Iris pigment epithelial cell (primary cell): ENCODE measurements around the gene MCC.
"Not testable (repeated sequence)": the region's sequence is repeated elsewhere in the genome, so short reads cannot be mapped to it uniquely, and the experiment has no call there.

Experiments used
- DNase-seq: peaks from one replicate; pipeline ENCODE4 v3.0.0-alpha.2; 2011; ENCODE audit warnings: low read depth

MCC gene

DNA sequence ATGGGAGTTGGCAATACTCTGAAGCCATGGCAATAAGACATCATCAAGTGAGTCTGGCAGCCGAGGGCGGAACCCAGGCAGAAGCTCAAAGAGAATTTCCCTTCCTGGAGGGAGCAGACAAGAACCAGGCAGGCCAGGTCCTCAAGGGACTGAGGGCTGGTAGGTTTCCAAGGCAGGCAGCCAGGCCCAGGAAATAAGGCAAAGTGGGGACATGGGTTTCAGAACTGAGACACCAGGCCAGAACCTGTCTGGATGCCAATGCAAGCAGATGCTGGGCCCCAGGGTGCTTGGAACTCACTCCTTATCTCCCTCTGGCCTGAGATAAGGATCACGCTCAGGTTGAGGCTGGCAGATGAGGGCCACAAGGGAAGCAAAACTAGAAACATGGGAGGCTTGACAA is 62.3 kb downstream of the MCC start:
- DNase-seq, result no peak

DNA sequence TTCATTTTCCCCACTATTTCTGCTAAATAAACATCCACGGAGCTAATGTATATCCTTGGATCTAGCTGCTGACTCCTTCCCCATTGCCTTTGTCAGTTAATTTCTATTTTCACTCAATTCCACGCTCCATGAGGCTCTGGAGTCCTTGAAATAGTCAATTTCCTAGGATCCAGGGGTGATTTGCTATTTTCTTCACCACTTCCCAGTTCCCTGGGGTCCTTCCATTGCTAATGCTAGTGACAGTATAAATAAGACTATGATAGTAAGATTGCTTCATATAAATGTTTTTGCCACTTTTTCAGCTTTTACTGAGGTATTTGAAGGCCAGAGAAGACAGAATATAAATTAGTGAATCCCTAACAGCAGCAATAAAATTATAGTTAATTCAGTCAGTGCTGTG is 66.6 kb downstream of the MCC start:
- DNase-seq, result no peak

DNA sequence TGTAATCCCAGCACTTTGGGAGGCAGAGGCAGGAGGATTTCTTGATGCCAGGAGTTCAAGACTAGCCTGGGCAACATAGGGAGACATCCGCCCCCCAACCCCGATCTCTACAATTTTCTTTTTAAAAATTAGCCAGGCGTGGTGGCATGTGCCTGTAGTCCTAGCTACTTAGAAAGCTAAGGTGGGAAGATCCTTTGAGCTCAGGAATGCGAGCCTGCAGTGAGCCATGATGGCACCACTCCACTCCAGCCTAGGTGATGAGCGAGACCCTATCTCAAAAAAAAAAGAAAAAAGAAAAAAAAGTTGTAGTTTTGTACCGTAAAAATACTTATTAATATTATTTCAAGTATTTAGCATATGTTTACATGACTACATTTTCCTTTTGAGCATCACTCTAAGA is 82.7 kb downstream of the MCC start:
- no peak for DNase-seq

DNA sequence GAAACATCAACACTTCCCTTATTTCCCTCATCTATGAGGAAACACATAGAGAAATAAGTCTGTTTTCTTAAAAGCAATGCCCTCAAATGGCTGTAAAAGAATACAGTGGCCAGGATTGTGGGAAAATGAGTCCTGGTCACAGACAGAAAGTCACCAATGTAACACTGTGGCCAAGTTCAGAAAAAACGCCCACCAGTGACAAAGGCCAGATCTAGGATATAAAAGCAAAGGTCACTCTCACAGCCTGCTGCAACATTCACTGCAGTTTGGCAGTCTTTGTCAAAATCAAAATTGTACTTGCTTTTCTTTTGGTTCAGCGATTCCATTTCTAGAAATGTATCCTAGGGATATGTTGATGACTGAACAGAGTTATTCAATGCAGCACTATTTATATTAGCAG is 84.0 kb downstream of the MCC start:
- no peak for DNase-seq

DNA sequence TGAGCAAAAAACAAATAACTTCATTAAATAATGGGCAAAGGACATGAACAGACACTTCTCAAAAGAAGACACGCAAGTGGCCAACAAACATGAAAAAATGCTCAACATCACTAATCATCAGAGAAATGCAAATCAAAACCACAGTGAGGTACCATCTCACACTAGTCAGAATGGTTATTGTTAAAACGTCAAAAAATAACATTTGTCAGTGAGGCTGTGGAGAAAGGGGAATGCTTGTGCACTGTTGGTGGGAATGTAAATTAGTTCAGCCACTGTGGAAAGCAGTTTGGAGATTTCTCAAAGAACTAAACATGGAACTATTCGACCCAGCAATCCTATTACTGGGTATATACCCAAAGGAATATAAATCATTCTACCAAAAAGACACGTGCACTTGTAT is 90.3 kb downstream of the MCC start:
- DNase-seq, result not testable (repeated sequence)

DNA sequence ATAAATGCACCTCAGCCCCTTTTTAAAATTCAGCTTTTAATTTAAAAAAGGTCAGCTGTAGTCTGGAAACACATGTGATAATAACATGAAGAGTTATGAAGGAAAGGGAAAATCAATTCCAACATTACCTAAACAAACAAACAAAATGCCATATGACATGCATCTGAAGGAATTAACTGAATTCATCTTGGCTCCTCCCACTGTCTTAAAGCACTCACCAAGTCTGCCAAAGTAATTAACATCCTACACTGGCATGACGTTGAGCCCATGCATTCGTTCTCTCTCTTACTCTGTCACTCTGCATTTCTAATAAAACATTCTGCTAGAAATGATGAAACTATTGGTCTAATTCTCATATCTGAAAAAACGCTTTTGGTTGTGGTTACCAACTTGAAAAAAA is 91.2 kb downstream of the MCC start:
- DNase-seq, result no peak

DNA sequence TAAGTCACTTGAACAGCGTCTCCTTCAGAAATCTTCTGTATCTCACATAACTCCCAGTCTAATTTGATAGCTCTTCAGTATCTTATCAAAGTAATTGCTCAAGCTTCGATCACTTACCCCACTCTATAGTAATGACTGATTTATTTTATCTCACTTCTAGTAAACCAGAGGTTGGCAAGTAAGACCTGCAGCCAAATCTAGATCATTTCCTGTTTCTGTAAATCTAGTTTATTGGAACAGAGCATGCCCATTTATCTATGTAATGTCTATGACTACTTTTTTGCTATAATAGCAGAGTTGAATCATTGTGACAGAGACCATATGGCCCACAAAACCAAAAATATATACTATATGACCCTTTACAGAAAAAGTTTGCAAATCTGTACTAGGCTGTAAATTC is 93.6 kb downstream of the MCC start:
- DNase-seq, result no peak

DNA sequence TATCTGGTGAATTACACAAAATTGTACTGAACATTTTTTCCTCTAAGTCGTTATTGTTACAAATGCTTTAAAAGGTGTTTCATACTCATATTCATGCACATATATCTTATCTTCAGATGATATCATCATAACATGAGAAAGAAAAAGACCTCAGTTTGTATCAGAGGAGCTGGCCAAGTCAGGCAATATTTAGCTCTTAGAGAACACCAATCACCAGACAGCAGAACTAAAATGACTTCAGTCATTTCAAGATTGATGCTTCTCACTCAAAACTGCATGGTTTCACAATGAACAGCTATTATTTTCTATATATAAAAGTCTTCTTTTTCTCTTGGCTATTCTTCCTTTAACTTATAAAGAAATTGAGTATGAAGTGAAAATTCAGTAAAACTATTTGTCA is 98.0 kb downstream of the MCC start:
- no peak for DNase-seq

DNA sequence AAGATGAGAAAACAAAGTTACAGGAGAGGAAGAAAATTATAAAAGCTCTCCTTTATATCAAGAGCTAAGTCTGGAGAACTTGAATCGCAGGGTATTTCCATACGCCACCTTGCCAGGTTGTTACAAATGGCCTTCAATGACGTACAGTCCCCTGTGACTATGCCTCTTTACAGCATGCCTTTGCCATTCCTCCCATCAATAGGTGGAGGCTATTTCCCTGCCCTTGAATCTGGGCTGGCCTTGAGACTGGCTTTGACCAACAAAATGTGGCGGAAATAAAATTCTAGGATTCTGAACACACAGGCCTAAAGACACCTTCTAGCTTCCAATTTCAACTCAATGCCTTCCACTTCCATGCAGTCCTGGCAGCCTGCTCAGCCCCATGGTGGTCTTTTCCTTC is 99.1 kb downstream of the MCC start:
- DNase-seq, result no peak

DNA sequence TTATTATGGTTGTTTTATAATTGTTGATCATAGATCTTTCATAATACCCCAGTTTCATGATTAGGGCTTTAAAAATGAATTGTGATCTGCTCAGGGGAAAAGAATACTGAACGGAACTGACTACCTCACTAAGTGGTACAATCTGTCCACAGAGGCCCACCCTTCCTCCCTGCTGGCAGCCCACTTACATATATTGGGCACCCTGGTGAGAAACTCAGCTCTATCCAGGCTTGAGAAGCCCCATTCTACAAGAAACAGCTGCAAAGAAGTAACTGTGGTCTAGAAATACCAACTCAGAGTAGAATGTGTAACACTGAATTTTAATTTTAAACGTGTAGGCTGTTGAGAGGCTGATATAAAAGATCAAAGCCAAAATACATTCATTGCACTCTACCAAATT is 100.4 kb downstream of the MCC start:
- no peak for DNase-seq

DNA sequence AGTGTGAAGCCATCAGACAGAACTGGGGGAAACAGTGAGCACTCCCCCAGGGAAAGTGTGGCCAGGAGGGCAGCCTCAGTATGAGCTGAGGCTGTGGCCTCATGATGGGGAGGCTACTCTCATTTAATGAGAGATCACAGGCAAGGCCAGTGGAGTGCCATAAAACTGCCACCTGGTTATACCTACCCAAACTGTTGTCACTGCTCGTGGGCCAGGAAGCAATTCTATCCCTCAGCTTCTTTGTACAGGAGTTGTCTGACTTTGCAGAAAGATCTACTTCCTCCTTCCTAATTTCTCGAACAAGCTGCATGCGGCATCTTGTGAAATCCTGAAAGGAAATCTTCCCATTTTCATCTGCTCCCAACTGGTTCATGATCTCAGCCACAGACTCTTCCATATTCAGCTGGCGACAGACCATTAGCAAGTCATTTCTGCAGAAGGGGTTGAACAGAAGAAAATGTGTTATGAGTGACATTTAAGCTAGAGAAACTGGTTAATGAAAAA is 103.4 kb downstream of the MCC start:
- DNase-seq, result no peak

DNA sequence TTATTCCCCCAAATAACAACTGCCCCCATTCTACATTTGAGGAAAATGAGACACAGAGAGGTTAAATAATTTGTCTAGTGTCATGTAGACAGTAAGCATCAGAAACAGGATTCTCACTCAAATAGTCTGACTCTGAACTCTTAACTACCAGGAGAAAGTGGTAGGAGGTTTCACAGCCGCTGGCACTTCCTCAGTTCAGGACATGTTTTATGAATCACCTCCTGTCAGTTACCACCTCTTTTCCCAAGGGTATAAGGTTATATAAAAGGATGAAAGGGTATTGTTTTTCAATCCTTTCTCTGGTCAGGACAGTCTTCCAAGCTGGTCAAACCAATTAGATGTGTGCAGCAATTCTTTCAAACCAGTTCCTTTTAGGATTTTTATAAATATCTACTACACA is 105.5 kb downstream of the MCC start:
- peak; percentile 11 for DNase-seq

DNA sequence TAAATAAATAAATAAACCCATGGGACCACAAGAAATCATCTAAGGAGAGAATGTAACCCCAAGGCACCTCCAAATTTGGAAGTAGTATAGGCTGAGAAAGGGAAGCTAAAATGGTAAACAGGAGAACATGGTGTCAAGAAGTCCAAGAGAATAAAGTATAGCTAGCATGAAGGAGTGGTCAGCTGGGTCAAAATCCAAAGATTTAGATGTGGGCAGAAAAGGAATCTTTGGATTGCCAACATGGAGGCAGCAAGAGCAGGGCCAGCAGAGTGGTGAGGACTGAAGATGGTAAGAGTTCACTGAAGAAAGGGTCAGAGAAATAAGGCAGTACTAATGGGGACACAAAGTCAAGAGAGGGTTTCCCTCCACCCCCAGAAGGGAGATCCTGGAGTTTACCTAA is 106.5 kb downstream of the MCC start:
- DNase-seq, result peak; percentile 7

DNA sequence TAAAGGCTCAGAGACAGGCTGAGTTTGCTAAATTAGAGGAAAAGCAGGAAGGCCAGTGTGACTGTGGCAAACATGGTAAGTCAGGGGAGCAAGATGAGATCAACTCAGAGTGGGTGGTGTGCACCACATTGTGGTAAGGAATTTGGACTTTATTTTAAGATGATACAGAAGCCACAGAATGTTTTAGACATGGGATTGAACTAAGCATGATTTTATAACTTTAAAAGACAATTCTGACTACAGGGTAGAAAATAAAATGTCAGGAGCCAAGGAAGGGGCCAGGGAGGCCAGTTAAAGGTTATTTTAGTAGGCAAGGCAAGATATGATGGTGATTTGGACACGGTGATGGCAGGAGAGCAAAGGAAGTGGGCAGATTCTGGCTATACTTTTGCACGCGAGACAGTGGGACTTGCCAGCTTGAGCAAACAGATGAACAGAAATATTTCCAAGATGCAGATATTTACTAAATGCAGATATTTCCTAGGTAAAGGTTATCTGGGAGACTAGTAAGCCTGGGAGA is 107.4 kb downstream of the MCC start:
- no peak for DNase-seq

DNA sequence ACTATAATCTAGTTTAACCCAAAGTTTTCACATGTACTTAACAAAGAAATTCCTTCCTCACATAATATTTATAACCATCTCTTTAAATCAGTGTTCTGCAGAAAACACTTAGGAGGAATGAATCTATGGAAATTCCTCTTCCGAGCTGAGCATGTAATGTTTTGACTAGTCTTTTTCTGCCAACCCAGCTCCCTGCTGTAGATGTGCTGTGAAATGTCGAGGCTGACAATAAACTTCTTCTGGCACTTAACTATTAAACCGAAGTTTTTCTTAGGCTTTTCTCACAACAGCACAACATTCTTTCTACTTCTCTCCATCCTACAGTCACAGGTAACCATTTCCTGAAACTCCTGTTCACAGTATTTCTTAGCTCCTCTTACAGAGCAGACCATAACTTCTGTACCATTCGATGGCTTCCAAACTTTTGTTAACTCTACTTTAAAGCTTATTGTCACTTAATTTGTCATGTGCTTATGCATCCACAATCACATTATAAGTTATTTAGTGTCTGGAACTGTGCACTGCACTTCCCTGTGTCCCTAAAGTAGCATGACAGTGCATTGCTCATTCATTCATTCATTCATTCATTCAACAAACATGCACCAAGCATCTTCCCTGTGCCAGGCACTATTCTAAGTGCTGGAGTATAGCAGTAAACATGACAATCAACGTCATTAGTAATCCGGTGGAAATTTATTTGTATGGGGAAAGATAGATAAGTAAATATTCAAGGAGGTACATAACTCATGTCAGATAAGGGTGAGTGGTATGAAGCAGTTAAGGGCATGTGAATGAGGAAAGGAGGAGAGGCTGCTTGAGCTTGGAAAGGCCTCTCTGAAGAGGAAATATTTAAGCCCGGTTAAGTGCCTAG is 108.1 kb downstream of the MCC start:
- DNase-seq, result peak; percentile 8

DNA sequence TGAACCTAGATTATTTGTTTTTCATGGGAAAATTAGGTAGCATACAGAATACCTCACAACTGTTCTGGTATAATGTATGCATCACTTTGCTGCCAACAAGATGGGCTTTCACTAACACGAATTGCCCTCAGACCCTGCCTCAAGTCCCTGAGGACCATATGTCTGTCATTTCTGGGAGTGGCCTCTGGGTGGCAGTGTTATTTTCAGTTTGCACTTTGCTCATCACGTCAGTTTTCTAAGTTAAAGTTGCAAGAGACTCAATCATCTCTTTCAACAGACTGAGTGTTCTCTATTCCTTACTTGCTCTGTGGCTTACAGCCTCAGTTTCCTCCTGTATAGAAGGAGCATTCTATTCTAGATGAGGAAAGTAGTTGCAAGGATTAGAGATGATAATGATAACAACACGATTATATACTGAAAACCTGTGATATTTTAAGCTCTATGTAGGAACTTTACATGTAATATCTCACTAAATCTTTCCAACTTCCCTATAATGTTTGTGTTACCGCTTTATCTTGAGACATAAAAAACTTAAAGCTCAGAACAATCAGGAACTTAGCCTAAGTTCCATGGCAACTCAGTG is 109.2 kb downstream of the MCC start:
- DNase-seq, result peak; percentile 59

DNA sequence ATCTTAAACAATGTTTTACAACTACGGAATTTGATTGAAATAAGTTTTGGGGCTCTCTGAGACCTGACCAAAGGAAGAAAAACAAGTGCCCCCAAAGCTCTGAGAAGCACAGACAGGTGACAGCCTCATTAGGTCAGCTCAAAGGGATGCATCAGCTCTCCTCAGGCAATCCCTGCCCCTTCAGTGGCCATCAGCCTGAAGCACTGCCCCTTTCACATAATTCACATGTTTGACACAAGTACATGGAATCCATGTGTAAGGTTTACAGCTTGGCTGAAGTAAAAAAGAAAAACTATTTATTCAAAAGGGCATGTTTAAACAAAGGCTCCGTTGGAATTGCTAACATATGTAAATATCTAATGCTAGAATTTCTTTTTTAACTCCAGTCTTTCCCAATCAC is 109.7 kb downstream of the MCC start:
- no peak for DNase-seq

DNA sequence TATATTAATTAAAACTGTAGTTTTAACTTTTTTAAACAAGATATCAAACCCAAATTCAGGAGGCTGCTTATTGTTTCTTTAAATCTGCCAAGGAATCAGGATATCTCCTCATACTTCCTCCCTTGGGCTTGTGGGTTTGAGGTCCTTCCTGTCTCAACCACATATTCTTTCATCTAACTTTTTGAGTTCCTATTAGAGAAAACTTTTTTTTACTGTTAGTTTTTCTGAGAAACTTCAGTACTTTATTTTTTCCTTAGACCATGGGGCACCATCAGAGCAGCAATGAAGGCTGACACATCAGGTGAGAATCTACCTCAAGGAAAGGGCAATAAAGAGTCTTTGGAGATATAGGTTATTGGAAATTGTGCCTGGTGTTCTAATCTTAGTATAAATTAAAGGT is 110.2 kb downstream of the MCC start:
- peak; percentile 12 for DNase-seq

DNA sequence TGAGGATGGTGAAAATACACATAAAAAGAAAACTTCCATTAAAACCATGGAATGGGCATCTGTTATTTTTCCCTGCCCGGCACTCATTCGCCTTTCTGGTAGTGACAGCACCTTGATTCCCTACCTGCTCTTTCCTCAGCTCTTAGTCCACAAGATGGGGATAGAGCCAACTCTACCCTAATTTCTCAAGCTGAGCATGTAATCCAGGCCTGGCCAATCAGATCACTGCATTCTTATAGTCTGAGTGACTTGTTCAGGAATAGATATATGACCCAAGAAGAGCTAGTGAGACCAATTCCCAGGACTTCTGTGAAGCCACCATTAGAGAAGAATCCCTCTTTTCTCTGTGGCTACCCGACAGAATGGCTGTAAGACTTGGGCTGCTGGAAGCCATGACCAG is 111.6 kb downstream of the MCC start:
- DNase-seq, result no peak

DNA sequence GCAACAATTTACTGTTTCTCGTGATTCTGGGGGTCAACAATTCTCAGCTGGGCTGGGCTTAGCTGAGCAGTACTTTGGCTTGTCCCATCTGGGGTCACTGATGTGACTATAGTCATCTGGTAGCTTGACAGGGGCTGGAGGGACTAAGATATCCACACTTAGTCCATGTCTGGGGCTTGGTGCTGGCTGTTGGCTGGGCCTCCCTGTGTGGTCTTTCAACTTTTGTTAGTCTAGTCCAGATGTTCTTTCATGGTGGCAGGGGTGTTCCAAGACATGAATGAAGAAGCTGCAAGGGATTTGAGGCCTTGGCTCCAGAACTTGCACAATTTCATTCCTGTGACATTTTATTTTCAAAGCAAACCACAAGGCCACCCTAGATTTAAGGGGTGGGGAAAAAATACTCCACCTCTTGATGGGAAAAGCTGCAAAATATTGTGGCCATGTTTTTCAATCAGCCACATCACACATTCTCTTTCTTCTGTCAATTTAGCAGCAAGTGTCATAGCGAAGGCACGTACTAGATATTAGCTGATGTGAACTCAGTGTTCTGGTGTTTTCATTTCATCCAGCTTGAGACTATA is 112.7 kb downstream of the MCC start:
- no peak for DNase-seq

DNA sequence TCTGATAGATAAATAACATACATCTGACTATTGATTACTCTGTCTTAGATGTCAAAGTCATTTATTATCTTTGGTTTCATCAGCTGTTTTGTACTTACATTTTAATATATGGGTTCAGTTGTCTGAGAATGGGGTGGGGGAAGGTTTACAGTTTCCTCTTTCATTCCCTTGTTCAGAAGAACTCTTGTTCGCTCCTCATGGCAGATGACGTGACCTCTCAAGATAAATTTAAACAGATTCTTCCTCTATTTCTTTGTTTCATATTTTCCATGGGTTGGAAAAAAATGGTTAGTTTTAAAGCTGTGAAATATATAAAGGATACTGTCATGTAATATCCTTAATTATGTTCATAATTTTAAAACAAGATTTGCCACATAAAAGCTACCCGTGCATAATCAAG is 114.8 kb downstream of the MCC start:
- no peak for DNase-seq

DNA sequence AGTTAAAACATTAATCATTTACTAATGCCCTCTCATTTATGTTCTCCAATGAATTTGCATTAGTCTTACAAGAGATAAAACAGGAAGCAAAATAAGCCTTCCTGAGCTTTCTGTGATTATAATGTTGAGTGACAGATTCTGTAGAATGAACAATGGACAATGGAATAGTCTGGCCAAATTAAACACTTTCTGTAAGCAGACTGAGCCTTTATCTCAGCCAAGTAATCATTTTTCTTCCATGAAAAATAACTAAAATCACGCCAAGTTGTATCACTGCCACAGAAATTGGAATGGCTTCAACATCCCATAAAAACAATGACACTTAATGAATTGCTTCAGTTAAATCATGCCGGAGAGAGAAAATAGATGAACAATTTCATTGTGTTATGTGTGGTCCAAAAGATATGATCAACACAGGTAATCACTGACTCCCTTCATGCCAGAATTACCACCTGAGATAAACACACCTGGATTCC is 116.5 kb downstream of the MCC start:
- DNase-seq, result no peak

DNA sequence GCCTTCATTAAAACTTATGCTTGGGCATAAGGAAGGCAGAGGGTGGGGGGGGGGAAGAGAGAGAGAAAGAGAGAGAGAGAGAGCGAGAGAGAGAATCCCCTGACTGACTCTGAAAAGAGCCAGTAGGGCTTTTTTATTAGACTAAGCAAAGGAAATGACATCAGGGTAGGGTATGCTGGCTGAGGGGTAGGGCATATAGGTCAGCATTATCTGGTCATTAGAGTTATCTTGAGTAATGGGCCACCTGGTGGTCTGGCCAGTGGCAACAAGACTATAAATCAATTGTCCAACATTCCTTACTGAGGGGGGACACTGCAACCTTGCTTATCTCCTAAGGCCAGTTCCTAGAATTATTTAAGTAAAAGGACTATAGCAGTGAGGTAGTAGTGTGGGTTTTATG is 120.7 kb downstream of the MCC start:
- no peak for DNase-seq
